B cell (primary cell): ENCODE data around the gene BEND7. TPM values are rescaled to one million over a fixed set of nuclear protein-coding genes. Genes with fewer than 3 reads are reported as not detected.

Experiments used
- ATAC-seq: fragments of 200-7000 bp; cut with Tn5 transposase; one replicate; pipeline ENCODE4 v1.10.0; 2021; ENCODE audit warnings: low read depth, mild to moderate bottlenecking, moderate number of reproducible peaks, moderate library complexity
- CTCF ChIA-PET: fragments of 350-600 bp; sonication (Branson Sonifier 250); formaldehyde crosslinking; loops from one replicate; lab custom pipeline; 2021; ENCODE audit warnings: antibody characterized with exemption, inconsistent platforms; lab: Charles Lee
- POLR2A ChIA-PET: fragments of 350-600 bp; sonication (Branson Sonifier 250); formaldehyde crosslinking; loops from one replicate; lab custom pipeline; 2021; ENCODE audit warnings: antibody characterized with exemption; lab: Charles Lee
- DNase-seq: peaks from one replicate; pipeline ENCODE4 v3.0.0; 2013
- H2AFZ ChIP-seq: 2 replicates; pipeline ENCODE4 v1.6.1; 2012; ENCODE audit warnings: mild to moderate bottlenecking, low read depth, low read length; ENCODE audit not compliant: insufficient read depth, poor library complexity, severe bottlenecking
- H3K27ac ChIP-seq, 2 donors: 1 replicate in 1 of 2; 2 replicates in 1 of 2; pipeline ENCODE4 v1.5.1; 2012 to 2013; ENCODE audit warnings: low read length in 2 of 2, mild to moderate bottlenecking in 2 of 2, moderate library complexity in 1 of 2
- H3K27me3 ChIP-seq, 4 experiments: fragments of 200-600 bp in 1 of 4; sonication (generic) in 1 of 4; replicated peaks in 1 of 4; 1 replicate in 2 of 4; 2 replicates in 2 of 4; pipeline versions ENCODE4 v1.6.1 to v1.7.0; 2013 to 2016; ENCODE audit warnings: low read length in 3 of 4, mild to moderate bottlenecking in 2 of 4, mixed read lengths in 1 of 4, moderate library complexity in 1 of 4; ENCODE audit not compliant: insufficient read depth in 4 of 4, control insufficient read depth in 3 of 4; ENCODE audit errors: control extremely low read depth in 1 of 4
- H3K36me3 ChIP-seq, 2 experiments: replicated peaks in 1 of 2; 1 replicate in 1 of 2; 2 replicates in 1 of 2; pipeline versions ENCODE4 v1.6.1 to v1.7.1; 2013; ENCODE audit warnings: low read length in 1 of 2; ENCODE audit not compliant: insufficient read depth in 2 of 2, control insufficient read depth in 1 of 2; ENCODE audit errors: control extremely low read depth in 1 of 2, extremely low read depth in 1 of 2
- H3K4me1 ChIP-seq, 2 donors: fragments of 200-600 bp in 1 of 2; sonication (generic) in 1 of 2; 1 replicate in 1 of 2; 2 replicates in 1 of 2; pipeline versions ENCODE4 v1.5.1 to v1.6.1; 2013 to 2017; ENCODE audit warnings: low read length in 2 of 2; ENCODE audit not compliant: control insufficient read depth in 2 of 2, insufficient read depth in 2 of 2
- H3K4me2 ChIP-seq: replicated peaks from 2 replicates; pipeline ENCODE3; 2012; ENCODE audit warnings: mild to moderate bottlenecking, low read depth, low read length; ENCODE audit not compliant: poor library complexity, severe bottlenecking
- H3K4me3 ChIP-seq, 5 experiments: fragments of 200-600 bp in 1 of 5; sonication (generic) in 1 of 5; 1 replicate in 3 of 5; 2 replicates in 2 of 5; pipeline versions ENCODE4 v1.5.1 to v1.7.0; 2011 to 2016; ENCODE audit warnings: low read length in 4 of 5, mild to moderate bottlenecking in 4 of 5, low read depth in 2 of 5, control low read depth in 1 of 5, moderate library complexity in 1 of 5; ENCODE audit not compliant: insufficient read depth in 1 of 5; ENCODE audit errors: control extremely low read depth in 1 of 5, extremely low read depth in 1 of 5
- H3K79me2 ChIP-seq: fragments of 200-600 bp; sonication (generic); one replicate; pipeline ENCODE4 v1.6.0; 2016; ENCODE audit warnings: low read length; ENCODE audit not compliant: control insufficient read depth, insufficient read depth
- H3K9ac ChIP-seq: fragments of 200-600 bp; sonication (generic); 2 replicates; pipeline ENCODE4 v1.6.1; 2017; ENCODE audit warnings: mild to moderate bottlenecking, low read length, moderate library complexity
- H3K9me3 ChIP-seq, 3 donors: one replicate each; pipeline versions ENCODE4 v1.6.1 to v1.7.1; 2013; ENCODE audit warnings: low read length in 2 of 3; ENCODE audit not compliant: control insufficient read depth in 2 of 3, insufficient read depth in 1 of 3; ENCODE audit errors: control extremely low read depth in 1 of 3
- H4K20me1 ChIP-seq: 2 replicates; pipeline ENCODE4 v1.6.0; 2012; ENCODE audit warnings: mild to moderate bottlenecking, low read length; ENCODE audit not compliant: insufficient read depth, control insufficient read depth, poor library complexity, severe bottlenecking
- H3K27ac Mint-ChIP-seq: one replicate; pipeline ENCODE4 v1.8.0; 2021; ENCODE audit warnings: mixed read lengths
- H3K27me3 Mint-ChIP-seq: one replicate; pipeline ENCODE4 v1.8.0; 2021; ENCODE audit warnings: mixed read lengths
- H3K4me1 Mint-ChIP-seq: one replicate; pipeline ENCODE4 v1.8.0; 2021; ENCODE audit warnings: mixed read lengths
- H3K4me3 Mint-ChIP-seq: one replicate; pipeline ENCODE4 v1.8.0; 2021; ENCODE audit warnings: mixed read lengths
- H3K9me3 Mint-ChIP-seq: one replicate; pipeline ENCODE4 v1.8.0; 2022; ENCODE audit warnings: mixed read lengths; ENCODE audit not compliant: insufficient read depth
- CTCF ChIP-seq: fragments of 200-600 bp; IDR thresholded peaks from one replicate; pipeline ENCODE4 v1.8.0; 2022; ENCODE audit warnings: antibody characterized with exemption, mild to moderate bottlenecking
- EZH2 ChIP-seq: IDR thresholded peaks from 2 replicates; pipeline ENCODE4 v1.6.1; 2012; ENCODE audit warnings: borderline replicate concordance, low read depth, mild to moderate bottlenecking, moderate library complexity, low read length; ENCODE audit not compliant: insufficient read depth, poor library complexity, severe bottlenecking
- WGBS: methylation state at CpG from one replicate; pipeline ENCODE4 v1.1.5; 2013; ENCODE audit warnings: missing lambda C conversion rate; ENCODE audit not compliant: insufficient coverage; 5-methylcytosine and 5-hydroxymethylcytosine counted together
- intact Hi-C: fragments of 100-400 bp; cut with micrococcal nuclease; formaldehyde crosslinking; loops from one replicate; pipeline ENCODE4 v1.10.0; 2022
- polyA plus RNA-seq: library from polyadenylated mRNA; depleted of rRNA; stranded (reverse); fragments of >200 nt; gene quantifications from 2 replicates; pipeline ENCODE4 v1.2.3, GENCODE V29; 2012
- total RNA-seq, 2 donors: library from RNA; stranded (reverse); fragments of 120-200 nt in 1 of 2; gene quantifications; 1 replicate in 1 of 2; 2 replicates in 1 of 2; pipeline versions ENCODE4 v1.2.3 to v1.2.4, GENCODE V29; 2013 to 2022

BEND7 gene
- total and polyA plus RNA-seq, 2 donors (not counting 1 experiment from before 2014, with no cell fraction given), result 0.10 TPM; not detected in 1

DNA sequence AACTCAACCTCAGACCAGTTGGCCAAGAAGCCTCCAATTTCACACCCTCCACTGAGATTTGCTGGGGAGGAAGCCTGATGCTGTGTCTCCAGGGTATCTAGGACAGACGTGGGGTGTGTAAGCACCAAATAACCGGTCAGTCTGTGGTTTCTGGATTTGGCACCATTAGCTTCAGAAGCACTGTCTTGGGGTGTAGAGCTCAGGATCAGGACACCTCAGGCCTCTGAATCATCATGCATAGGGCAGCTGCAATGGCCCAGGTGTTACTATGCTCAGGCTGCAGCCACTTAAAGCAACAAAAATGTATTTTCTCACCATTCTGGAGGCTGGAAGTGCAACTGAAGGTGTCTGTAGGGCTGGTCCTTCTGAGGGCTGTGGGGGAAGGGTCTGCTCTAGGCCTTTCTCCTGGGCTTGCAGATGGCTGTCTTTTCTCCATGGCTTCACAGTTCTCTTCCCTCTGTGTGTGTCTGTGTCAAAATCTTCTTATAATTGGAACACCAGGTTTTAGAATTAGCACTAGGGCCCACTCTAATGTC, 107.4 kb downstream of the BEND7 start:
- Histone ChIP-seq H3K79me2 (no peaks in the 10 kb centered on the region), H3K4me3 (no peak overlapping the region), H3K27ac (no peak overlapping the region), H3K4me2 (no peak overlapping the region), H3K9ac (no peak overlapping the region), H3K4me1 (peaks cover 19 to 31% of the 10 kb centered on the region in 2 donors), H3K9me3 (peaks cover 0 to 25% (median 5%) of the 10 kb centered on the region in 3 donors), H3K36me3 (no peaks in the 10 kb centered on the region), H3K27me3 (peaks cover 0 to 7% (median 1%) of the 10 kb centered on the region in 4 experiments), H4K20me1 (no peaks in the 10 kb centered on the region), H2AFZ (no peak overlapping the region)
- TF ChIP-seq EZH2 (no peak), CTCF (no peak)
- ChIA-PET POLR2A (no interaction called here), CTCF (no interaction called here)
- intact Hi-C loops, result no loop called here
- DNase-seq, result no peak
- no peak overlapping the region for H3K4me3 Mint-ChIP-seq
- peaks cover 4% of the 10 kb centered on the region for H3K27me3 Mint-ChIP-seq
- peaks cover 32% of the 10 kb centered on the region for H3K4me1 Mint-ChIP-seq
- 88% methylated on average over 2 of the region's 2 CpGs for WGBS
- H3K9me3 Mint-ChIP-seq, result no peaks in the 10 kb centered on the region
- no peak for ATAC-seq
- no peak overlapping the region for H3K27ac Mint-ChIP-seq

- no peaks in the 10 kb centered on the region for H3K9me3 Mint-ChIP-seq
- ChIA-PET POLR2A (no interaction called here), CTCF (no interaction called here)
- H3K27me3 ChIP-seq, result peaks cover 0 to 7% (median 1%) of the 10 kb centered on the region in 4 experiments
- peaks cover 3% of the 10 kb centered on the region for H3K27me3 Mint-ChIP-seq
- intact Hi-C loops, result no loop called here
- 86% methylated on average over 11 of the region's 13 CpGs for WGBS
- peaks cover 33% of the 10 kb centered on the region for H3K4me1 Mint-ChIP-seq
- H3K4me1 ChIP-seq, result peaks cover 19 to 31% of the 10 kb centered on the region in 2 donors
- H3K36me3 ChIP-seq, result no peaks in the 10 kb centered on the region
- H4K20me1 ChIP-seq, result no peaks in the 10 kb centered on the region
- H3K27ac Mint-ChIP-seq, result no peak overlapping the region
- H3K9me3 ChIP-seq, result peaks cover 0 to 26% (median 5%) of the 10 kb centered on the region in 3 donors
- H3K4me2 ChIP-seq, result no peak overlapping the region
- ATAC-seq (no peak), DNase-seq (no peak)
- no peak overlapping the region for H3K27ac ChIP-seq
- H3K79me2 ChIP-seq, result no peaks in the 10 kb centered on the region
- H2AFZ ChIP-seq, result no peak overlapping the region
- no peak overlapping the region for H3K4me3 ChIP-seq
- no peak overlapping the region for H3K4me3 Mint-ChIP-seq
- no peak for TF ChIP-seq CTCF
- no peak for TF ChIP-seq EZH2
- H3K9ac ChIP-seq, result no peak overlapping the region
Measured at GRCh38 chr10:13420532-13421307, 108.1 kb downstream of the BEND7 start.
